IPS-18c (cell line): ENCODE measurements around the gene AATF.

Experiments used
- H3K4me3 ChIP-seq: 2 replicates; pipeline ENCODE4 v1.7.0; 2013; ENCODE audit warnings: low read depth, mild to moderate bottlenecking, low read length, moderate library complexity; ENCODE audit not compliant: insufficient read depth
- H3K9me3 ChIP-seq: one replicate; pipeline ENCODE4 v1.6.1; 2013; ENCODE audit warnings: mild to moderate bottlenecking, low read length, moderate library complexity; ENCODE audit not compliant: control insufficient read depth, insufficient read depth

Gene AATF

GRCh38 chr17:36948717-36949460, at the start of gene AATF:
Gene AATF, plus strand, starts transcription at chr17:36948954. Its CDS starts 172 bp downstream, at chr17:36949126.
- H3K9me3 ChIP-seq = no peaks in the 10 kb centered on the region
- H3K4me3 ChIP-seq = peak within 1 kb of the TSS; percentile 88

GRCh38 chr17:36899250-36900159, 49.2 kb upstream of the AATF start:
- Histone ChIP-seq H3K4me3 (no peak overlapping the region), H3K9me3 (no peaks in the 10 kb centered on the region)

- Histone ChIP-seq H3K4me3 (no peak overlapping the region), H3K9me3 (no peaks in the 10 kb centered on the region)
These were observed 48.6 kb upstream of the AATF start for GRCh38 chr17:36900160-36900512.

GRCh38 chr17:36901506-36901905, 47.2 kb upstream of the AATF start:
- no peaks in the 10 kb centered on the region for H3K9me3 ChIP-seq
- H3K4me3 ChIP-seq = no peak overlapping the region

- H3K4me3 ChIP-seq = no peak overlapping the region
- no peaks in the 10 kb centered on the region for H3K9me3 ChIP-seq
These were observed 41.3 kb upstream of the AATF start for GRCh38 chr17:36907407-36907806.

- H3K9me3 ChIP-seq = no peaks in the 10 kb centered on the region
- no peak overlapping the region for H3K4me3 ChIP-seq
These were observed 38.2 kb upstream of the AATF start for GRCh38 chr17:36910513-36910912.

- no peak overlapping the region for H3K4me3 ChIP-seq
These were observed 37.8 kb upstream of the AATF start for GRCh38 chr17:36911001-36911400.

GRCh38 chr17:36913132-36913531, 35.6 kb upstream of the AATF start:
- Histone ChIP-seq H3K4me3 (no peak overlapping the region), H3K9me3 (no peaks in the 10 kb centered on the region)

More at GRCh38 chr17:36911001-36911400, 37.8 kb upstream of the AATF start:
- H3K9me3 ChIP-seq = no peaks in the 10 kb centered on the region

GRCh38 chr17:36918211-36918691, 30.5 kb upstream of the AATF start:
- Histone ChIP-seq H3K9me3 (no peaks in the 10 kb centered on the region), H3K4me3 (no peak overlapping the region)

GRCh38 chr17:36919407-36919968, 29.3 kb upstream of the AATF start:
- H3K9me3 ChIP-seq = no peaks in the 10 kb centered on the region

GRCh38 chr17:36920032-36921005, 28.4 kb upstream of the AATF start:
- Histone ChIP-seq H3K9me3 (no peaks in the 10 kb centered on the region), H3K4me3 (no peak overlapping the region; the same call in none of the 2 replicates)

More at GRCh38 chr17:36919407-36919968, 29.3 kb upstream of the AATF start:
- no peak overlapping the region for H3K4me3 ChIP-seq

- no peaks in the 10 kb centered on the region for H3K9me3 ChIP-seq
- H3K4me3 ChIP-seq = no peak overlapping the region; the same call in 1 of the 2 replicates
These were observed 27.5 kb upstream of the AATF start for GRCh38 chr17:36921095-36921851.

GRCh38 chr17:36922175-36922574, 26.6 kb upstream of the AATF start:
- no peaks in the 10 kb centered on the region for H3K9me3 ChIP-seq
- H3K4me3 ChIP-seq = no peak overlapping the region

GRCh38 chr17:36923814-36924221, 24.9 kb upstream of the AATF start:
- H3K9me3 ChIP-seq = no peaks in the 10 kb centered on the region
- H3K4me3 ChIP-seq = no peak overlapping the region

- no peaks in the 10 kb centered on the region for H3K9me3 ChIP-seq
- H3K4me3 ChIP-seq = no peak overlapping the region
These were observed 22.5 kb upstream of the AATF start for GRCh38 chr17:36926226-36926625.

- Histone ChIP-seq H3K9me3 (no peaks in the 10 kb centered on the region), H3K4me3 (no peak overlapping the region)
These were observed 22.1 kb upstream of the AATF start for GRCh38 chr17:36926701-36927100.
